ENCODE data around the gene GNPNAT1.

GRCh38 chr14:52733824-52734223 is 57.6 kb downstream of the GNPNAT1 start:
- no peak for TF ChIP-seq CREB1 (CRISPR knock-in tag; IDR thresholded peaks at IDR 0.05; ENCODE audit: low read depth)
- TF ChIP-seq EZH2 (IDR thresholded peaks at IDR 0.05; ENCODE audit: low read depth, unreplicated experiment), result no peak
- TF ChIP-seq CTCF (conservative IDR thresholded peaks at IDR 0.05; ENCODE audit: low read depth in 2 of 2), result no peak
